CD4-positive, alpha-beta T cell treated with Interleukin-17A for 4 hours (primary cell): Measurements from ENCODE around the gene KIF6.

ENCODE experiments used
- DNase-seq: peaks from one replicate; pipeline ENCODE4 v3.0.0-alpha.2; 2020; ENCODE audit warnings: mixed read lengths

The KIF6 gene

GRCh38 chr6:39441986-39442385, 283.2 kb downstream of the KIF6 start:
- DNase-seq, result no peak

GRCh38 chr6:39441301-39441700, 283.9 kb downstream of the KIF6 start:
- no peak for DNase-seq

GRCh38 chr6:39440039-39440426, 285.2 kb downstream of the KIF6 start:
- no peak for DNase-seq

DNA sequence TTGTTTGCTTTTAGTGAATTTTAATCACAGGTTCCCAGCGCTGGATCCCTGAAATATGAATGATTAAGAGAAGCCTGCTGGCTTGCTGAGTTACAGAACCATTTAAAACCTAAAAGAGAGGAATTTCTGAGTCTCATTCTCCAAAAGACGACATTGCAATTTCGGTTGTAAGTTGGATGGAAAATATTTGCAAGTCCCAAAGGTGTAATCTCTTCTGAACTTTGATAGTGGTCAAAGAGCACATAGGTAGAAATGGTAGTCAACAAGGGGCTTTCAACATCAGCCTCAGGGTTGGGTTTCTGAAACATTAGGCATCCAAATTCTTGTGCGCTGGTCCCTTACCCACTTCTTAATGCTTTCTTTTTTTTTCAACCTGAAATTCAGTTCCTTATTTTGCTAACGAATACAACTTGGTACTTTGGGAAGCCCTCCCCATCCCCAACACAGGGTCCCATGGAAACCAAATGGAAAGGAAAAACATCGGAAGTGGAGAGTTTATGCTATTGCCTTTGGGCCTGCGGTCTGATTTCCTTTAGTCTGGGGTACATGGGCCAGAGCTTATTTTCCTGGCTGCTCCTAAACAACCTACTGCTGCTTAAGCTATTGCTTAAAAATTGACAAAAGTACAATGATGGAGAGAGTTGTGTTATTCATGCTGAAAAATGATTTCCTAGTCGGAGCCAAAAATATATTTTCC, 285.7 kb downstream of the KIF6 start:
- DNase-seq, result no peak

GRCh38 chr6:39433630-39434029, 291.6 kb downstream of the KIF6 start:
- DNase-seq, result no peak

DNA sequence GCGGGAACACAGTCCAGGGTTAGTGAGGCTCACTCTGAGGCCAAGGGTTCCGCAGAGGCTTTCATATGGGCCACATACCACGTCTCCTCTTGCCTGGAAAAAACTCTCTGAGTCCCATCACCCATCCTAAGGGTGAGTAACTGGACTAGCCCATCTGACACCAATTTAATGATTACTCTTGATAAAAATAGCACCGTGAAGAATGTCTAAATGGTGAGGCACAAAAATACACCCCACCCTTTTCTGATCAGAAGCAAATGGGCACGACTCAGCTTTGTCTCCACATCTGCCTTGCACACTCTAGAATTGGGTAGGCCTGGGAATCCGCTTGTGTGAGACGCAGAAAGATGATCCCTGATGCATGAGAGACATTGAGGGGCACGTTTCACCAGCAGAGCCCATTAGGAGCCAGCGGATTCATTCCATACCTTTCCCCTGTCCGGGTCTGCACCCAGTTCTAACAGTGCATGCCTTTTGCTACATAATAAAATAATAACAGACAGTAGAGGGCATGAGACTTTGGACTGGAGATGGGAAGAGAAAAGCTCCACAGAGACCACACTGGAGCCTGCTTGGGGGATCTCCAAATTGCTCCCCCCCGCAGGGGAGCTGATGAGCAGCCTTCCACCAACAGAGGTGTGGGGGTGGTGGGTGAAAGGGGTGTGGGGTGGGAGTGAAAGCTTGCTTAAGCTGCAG, 292.7 kb downstream of the KIF6 start:
- no peak for DNase-seq

DNA sequence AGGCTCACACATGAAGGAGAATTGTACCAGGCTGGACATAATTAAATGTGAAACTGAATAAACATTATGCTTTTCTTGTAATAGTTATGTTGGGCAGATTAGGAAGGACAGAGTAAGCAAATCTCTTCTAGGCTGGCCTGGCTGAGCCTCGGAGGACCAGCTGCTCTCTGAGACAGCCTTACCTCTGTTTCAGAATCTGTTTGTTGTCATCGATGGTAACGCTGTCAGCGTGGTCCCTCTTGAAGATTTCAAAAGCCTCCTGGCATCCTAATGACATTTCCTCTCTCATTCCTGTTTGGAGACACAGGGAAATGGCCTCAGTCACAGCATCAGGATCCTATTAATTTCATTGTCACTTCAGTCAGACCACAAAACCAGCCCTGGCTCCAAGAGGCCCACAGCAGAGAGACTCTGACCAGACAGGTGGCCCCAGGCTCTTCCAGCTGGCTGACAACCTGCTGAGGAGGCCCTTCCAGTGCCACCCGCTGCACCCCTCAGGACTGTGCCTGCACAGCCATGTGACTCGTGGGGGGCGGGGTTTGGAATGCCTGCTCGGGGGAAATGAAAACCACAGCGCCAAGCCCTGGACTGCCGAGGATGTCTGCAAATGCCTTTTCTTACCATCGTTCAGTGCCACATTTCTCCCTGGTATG, 294.2 kb downstream of the KIF6 start:
- peak; percentile 5 for DNase-seq

GRCh38 chr6:39430446-39430845, 294.8 kb downstream of the KIF6 start:
- DNase-seq, result no peak

- DNase-seq, result no peak
Measured at GRCh38 chr6:39428816-39429215, 296.4 kb downstream of the KIF6 start.

GRCh38 chr6:39428152-39428551, 297.1 kb downstream of the KIF6 start:
- DNase-seq, result no peak

- DNase-seq, result no peak
Measured at GRCh38 chr6:39426073-39426456, 299.1 kb downstream of the KIF6 start.

- DNase-seq, result no peak
Measured at GRCh38 chr6:39425346-39426072, 299.7 kb downstream of the KIF6 start.

DNA sequence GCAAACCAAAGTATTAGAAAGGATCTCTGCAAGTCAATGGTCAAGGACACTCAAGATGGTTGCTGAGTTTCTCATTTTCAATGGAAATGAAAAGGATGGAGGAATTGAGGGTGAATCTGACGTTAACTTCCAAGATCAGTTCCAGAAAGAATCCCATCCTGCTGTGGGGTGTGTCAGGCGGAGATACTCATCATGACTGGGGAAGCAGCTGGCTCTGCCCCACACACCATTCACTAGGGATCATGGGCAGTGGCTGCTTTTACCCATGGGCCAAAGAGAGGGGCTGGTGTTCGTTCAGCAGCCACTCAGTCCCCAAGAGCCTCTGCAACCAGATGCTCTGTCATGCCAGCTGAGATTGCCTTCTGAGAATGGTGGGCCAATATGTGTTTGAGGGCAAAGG, 300.4 kb downstream of the KIF6 start:
- no peak for DNase-seq

DNA sequence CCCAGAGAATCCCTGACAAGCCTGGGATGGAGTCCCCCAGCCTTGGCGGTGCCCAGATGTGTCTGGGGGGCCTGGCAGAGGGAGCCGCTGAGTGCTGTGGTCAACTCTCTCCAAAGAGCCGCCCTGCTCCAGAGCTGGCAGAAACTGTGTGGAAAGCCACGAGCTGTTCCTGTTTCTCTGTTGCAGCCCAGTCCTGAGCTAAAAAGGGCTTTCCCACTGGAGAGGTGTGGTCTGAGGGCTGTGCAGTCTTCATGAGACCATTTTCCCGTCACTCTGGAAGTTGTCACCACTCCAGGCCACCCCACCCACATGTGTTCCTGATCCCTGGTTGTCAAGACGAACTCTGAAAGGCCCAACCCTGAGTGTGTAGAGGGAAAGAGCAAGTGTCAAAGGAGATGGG, 303.0 kb downstream of the KIF6 start:
- DNase-seq, result no peak

DNA sequence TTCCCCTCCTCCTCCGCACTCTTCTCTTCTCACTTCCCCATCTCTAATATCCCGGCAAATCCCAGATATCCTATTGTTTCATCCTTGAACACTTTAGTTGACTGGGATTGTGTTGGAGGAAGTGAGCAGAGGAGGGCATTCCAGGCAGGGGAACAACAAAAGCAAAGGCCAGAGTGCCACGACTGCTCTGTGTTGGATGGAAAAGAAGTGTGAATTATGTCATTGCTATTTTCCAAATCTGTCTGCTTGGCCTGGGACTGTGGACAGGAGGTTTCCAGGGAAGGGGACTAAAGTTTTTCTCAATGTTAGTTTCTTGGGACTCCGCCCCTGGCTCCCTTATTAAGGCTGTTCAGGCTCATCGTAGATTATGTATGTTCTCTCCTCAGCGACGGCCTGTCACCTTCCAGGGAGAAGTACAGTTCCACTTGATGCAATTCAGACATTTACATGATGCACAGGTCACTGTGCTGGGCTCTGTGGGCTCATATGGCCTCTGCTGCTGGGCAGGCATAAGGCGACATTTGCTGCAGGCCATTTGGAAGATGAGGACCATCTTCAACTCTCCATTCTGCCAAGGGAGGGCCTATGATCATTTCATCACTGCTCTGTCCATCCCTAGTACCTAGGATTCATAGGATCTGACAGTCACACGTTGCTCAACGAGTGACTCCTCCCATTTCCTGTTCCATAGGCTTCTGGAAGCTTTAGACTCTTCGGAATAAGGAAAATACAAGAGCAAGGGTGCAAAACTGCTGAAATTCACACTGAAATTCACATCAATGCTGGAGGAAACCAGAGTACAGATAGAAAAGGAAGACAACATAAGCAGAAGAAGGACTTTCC, 303.6 kb downstream of the KIF6 start:
- DNase-seq, result no peak

- no peak for DNase-seq
Measured at GRCh38 chr6:39420300-39421265, 304.6 kb downstream of the KIF6 start.

DNA sequence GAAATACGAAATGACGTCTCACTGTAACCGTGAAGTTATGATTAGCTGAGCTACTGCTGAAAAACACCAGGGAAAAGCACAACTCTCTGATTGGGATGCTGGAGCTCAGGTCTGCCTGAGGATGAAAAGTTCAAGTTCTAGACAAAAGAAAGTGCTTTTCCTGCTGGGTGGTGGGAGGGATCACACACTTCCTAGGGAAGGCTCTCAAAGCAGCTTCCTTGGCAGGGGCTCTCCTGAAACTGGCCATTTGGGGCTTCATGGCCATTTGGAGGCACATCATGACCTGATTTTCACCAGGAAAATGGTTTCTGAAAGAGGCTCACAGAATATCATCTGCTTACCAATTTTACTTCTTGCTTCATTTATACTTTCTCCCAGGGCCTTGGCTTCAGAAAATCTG, 305.6 kb downstream of the KIF6 start:
- DNase-seq, result no peak

DNA sequence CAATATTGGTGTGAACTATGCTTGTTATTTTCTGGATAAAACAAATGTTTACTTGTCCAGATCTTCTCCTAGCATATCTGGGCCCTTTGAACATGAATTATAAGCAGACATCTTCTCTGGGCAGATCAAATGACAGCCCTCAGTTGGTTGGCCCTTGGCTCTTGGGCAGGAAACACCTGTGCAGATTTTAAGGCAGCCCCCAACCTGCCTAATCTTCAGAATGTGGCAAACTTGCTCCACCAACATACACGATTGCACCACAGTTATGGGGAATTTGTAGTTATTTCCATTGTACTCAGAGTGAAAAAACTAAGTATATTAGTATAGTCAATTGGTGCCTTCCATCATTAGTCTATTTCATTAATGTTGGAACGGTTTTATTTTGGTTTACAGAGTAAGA, 307.8 kb downstream of the KIF6 start:
- DNase-seq, result no peak

- DNase-seq, result no peak
Measured at GRCh38 chr6:39416728-39417127, 308.5 kb downstream of the KIF6 start.

- DNase-seq, result no peak
Measured at GRCh38 chr6:39416026-39416425, 309.2 kb downstream of the KIF6 start.

DNA sequence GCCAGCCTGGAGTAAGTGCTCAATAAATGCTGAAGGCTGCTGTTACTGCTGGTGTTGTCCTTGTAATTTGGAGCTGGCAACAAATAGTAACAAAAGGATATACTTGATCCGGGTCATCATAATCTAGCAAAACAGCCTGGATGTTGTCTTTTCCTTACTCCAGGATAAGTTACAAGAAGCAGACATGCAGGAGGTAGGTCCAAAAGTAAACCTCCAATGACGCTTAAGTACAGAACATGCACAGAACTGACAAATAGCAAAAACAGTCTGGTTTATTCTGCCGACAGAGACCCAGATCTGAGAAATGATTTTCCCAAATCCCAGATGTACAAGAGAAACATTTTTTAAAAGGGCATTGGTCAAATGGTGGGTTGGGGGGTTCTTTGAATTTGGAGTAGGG, 309.7 kb downstream of the KIF6 start:
- DNase-seq, result no peak
